B cell (primary cell): ENCODE data around the gene LARGE1. TPM values are rescaled to one million over a fixed set of nuclear protein-coding genes. Genes with fewer than 3 reads are reported as not detected.

Experiments used
- ATAC-seq: fragments of 200-7000 bp; cut with Tn5 transposase; one replicate; pipeline ENCODE4 v1.10.0; 2021; ENCODE audit warnings: low read depth, mild to moderate bottlenecking, moderate number of reproducible peaks, moderate library complexity
- CTCF ChIA-PET: fragments of 350-600 bp; sonication (Branson Sonifier 250); formaldehyde crosslinking; loops from one replicate; lab custom pipeline; 2021; ENCODE audit warnings: antibody characterized with exemption, inconsistent platforms; lab: Charles Lee
- POLR2A ChIA-PET: fragments of 350-600 bp; sonication (Branson Sonifier 250); formaldehyde crosslinking; loops from one replicate; lab custom pipeline; 2021; ENCODE audit warnings: antibody characterized with exemption; lab: Charles Lee
- DNase-seq: peaks from one replicate; pipeline ENCODE4 v3.0.0; 2013
- H2AFZ ChIP-seq: 2 replicates; pipeline ENCODE4 v1.6.1; 2012; ENCODE audit warnings: mild to moderate bottlenecking, low read depth, low read length; ENCODE audit not compliant: insufficient read depth, poor library complexity, severe bottlenecking
- H3K27ac ChIP-seq, 2 donors: 1 replicate in 1 of 2; 2 replicates in 1 of 2; pipeline ENCODE4 v1.5.1; 2012 to 2013; ENCODE audit warnings: low read length in 2 of 2, mild to moderate bottlenecking in 2 of 2, moderate library complexity in 1 of 2
- H3K27me3 ChIP-seq, 4 experiments: fragments of 200-600 bp in 1 of 4; sonication (generic) in 1 of 4; replicated peaks in 1 of 4; 1 replicate in 2 of 4; 2 replicates in 2 of 4; pipeline versions ENCODE4 v1.6.1 to v1.7.0; 2013 to 2016; ENCODE audit warnings: low read length in 3 of 4, mild to moderate bottlenecking in 2 of 4, mixed read lengths in 1 of 4, moderate library complexity in 1 of 4; ENCODE audit not compliant: insufficient read depth in 4 of 4, control insufficient read depth in 3 of 4; ENCODE audit errors: control extremely low read depth in 1 of 4
- H3K36me3 ChIP-seq, 2 experiments: replicated peaks in 1 of 2; 1 replicate in 1 of 2; 2 replicates in 1 of 2; pipeline versions ENCODE4 v1.6.1 to v1.7.1; 2013; ENCODE audit warnings: low read length in 1 of 2; ENCODE audit not compliant: insufficient read depth in 2 of 2, control insufficient read depth in 1 of 2; ENCODE audit errors: control extremely low read depth in 1 of 2, extremely low read depth in 1 of 2
- H3K4me1 ChIP-seq, 2 donors: fragments of 200-600 bp in 1 of 2; sonication (generic) in 1 of 2; 1 replicate in 1 of 2; 2 replicates in 1 of 2; pipeline versions ENCODE4 v1.5.1 to v1.6.1; 2013 to 2017; ENCODE audit warnings: low read length in 2 of 2; ENCODE audit not compliant: control insufficient read depth in 2 of 2, insufficient read depth in 2 of 2
- H3K4me2 ChIP-seq: replicated peaks from 2 replicates; pipeline ENCODE3; 2012; ENCODE audit warnings: mild to moderate bottlenecking, low read depth, low read length; ENCODE audit not compliant: poor library complexity, severe bottlenecking
- H3K4me3 ChIP-seq, 5 experiments: fragments of 200-600 bp in 1 of 5; sonication (generic) in 1 of 5; 1 replicate in 3 of 5; 2 replicates in 2 of 5; pipeline versions ENCODE4 v1.5.1 to v1.7.0; 2011 to 2016; ENCODE audit warnings: low read length in 4 of 5, mild to moderate bottlenecking in 4 of 5, low read depth in 2 of 5, control low read depth in 1 of 5, moderate library complexity in 1 of 5; ENCODE audit not compliant: insufficient read depth in 1 of 5; ENCODE audit errors: control extremely low read depth in 1 of 5, extremely low read depth in 1 of 5
- H3K79me2 ChIP-seq: fragments of 200-600 bp; sonication (generic); one replicate; pipeline ENCODE4 v1.6.0; 2016; ENCODE audit warnings: low read length; ENCODE audit not compliant: control insufficient read depth, insufficient read depth
- H3K9ac ChIP-seq: fragments of 200-600 bp; sonication (generic); 2 replicates; pipeline ENCODE4 v1.6.1; 2017; ENCODE audit warnings: mild to moderate bottlenecking, low read length, moderate library complexity
- H3K9me3 ChIP-seq, 3 donors: one replicate each; pipeline versions ENCODE4 v1.6.1 to v1.7.1; 2013; ENCODE audit warnings: low read length in 2 of 3; ENCODE audit not compliant: control insufficient read depth in 2 of 3, insufficient read depth in 1 of 3; ENCODE audit errors: control extremely low read depth in 1 of 3
- H4K20me1 ChIP-seq: 2 replicates; pipeline ENCODE4 v1.6.0; 2012; ENCODE audit warnings: mild to moderate bottlenecking, low read length; ENCODE audit not compliant: insufficient read depth, control insufficient read depth, poor library complexity, severe bottlenecking
- H3K27ac Mint-ChIP-seq: one replicate; pipeline ENCODE4 v1.8.0; 2021; ENCODE audit warnings: mixed read lengths
- H3K27me3 Mint-ChIP-seq: one replicate; pipeline ENCODE4 v1.8.0; 2021; ENCODE audit warnings: mixed read lengths
- H3K4me1 Mint-ChIP-seq: one replicate; pipeline ENCODE4 v1.8.0; 2021; ENCODE audit warnings: mixed read lengths
- H3K4me3 Mint-ChIP-seq: one replicate; pipeline ENCODE4 v1.8.0; 2021; ENCODE audit warnings: mixed read lengths
- H3K9me3 Mint-ChIP-seq: one replicate; pipeline ENCODE4 v1.8.0; 2022; ENCODE audit warnings: mixed read lengths; ENCODE audit not compliant: insufficient read depth
- CTCF ChIP-seq: fragments of 200-600 bp; IDR thresholded peaks from one replicate; pipeline ENCODE4 v1.8.0; 2022; ENCODE audit warnings: antibody characterized with exemption, mild to moderate bottlenecking
- EZH2 ChIP-seq: IDR thresholded peaks from 2 replicates; pipeline ENCODE4 v1.6.1; 2012; ENCODE audit warnings: borderline replicate concordance, low read depth, mild to moderate bottlenecking, moderate library complexity, low read length; ENCODE audit not compliant: insufficient read depth, poor library complexity, severe bottlenecking
- intact Hi-C: fragments of 100-400 bp; cut with micrococcal nuclease; formaldehyde crosslinking; loops from one replicate; pipeline ENCODE4 v1.10.0; 2022
- polyA plus RNA-seq: library from polyadenylated mRNA; depleted of rRNA; stranded (reverse); fragments of >200 nt; gene quantifications from 2 replicates; pipeline ENCODE4 v1.2.3, GENCODE V29; 2012
- total RNA-seq, 2 donors: library from RNA; stranded (reverse); fragments of 120-200 nt in 1 of 2; gene quantifications; 1 replicate in 1 of 2; 2 replicates in 1 of 2; pipeline versions ENCODE4 v1.2.3 to v1.2.4, GENCODE V29; 2013 to 2022

The LARGE1 gene
- total and polyA plus RNA-seq, 2 donors (not counting 1 experiment from before 2014, with no cell fraction given) = 20.7 to 82.0 TPM

- peaks cover 11% of the 10 kb centered on the region for H3K4me1 Mint-ChIP-seq
- ATAC-seq = no peak
These were observed 678.2 kb downstream of the LARGE1 start for GRCh38 chr22:33242078-33242477.

More at GRCh38 chr22:33242078-33242477, 678.2 kb downstream of the LARGE1 start:
- CTCF ChIA-PET = no interaction called here
- no peaks in the 10 kb centered on the region for H3K27me3 ChIP-seq
- intact Hi-C loops = no loop called here
- no peak overlapping the region for H3K4me2 ChIP-seq
- Mint-ChIP-seq H3K9me3 (peaks cover 2% of the 10 kb centered on the region), H3K4me3 (no peak overlapping the region), H3K27ac (no peak overlapping the region), H3K27me3 (no peaks in the 10 kb centered on the region)
- H3K79me2 ChIP-seq = no peaks in the 10 kb centered on the region
- DNase-seq = no peak
- no peak overlapping the region for H3K9ac ChIP-seq
- peaks cover 8 to 9% of the 10 kb centered on the region in 2 donors for H3K4me1 ChIP-seq
- TF ChIP-seq CTCF (no peak), EZH2 (no peak)
- H3K36me3 ChIP-seq = no peaks in the 10 kb centered on the region
- H3K9me3 ChIP-seq = peaks cover 0 to 10% (median 5%) of the 10 kb centered on the region in 3 donors
- H3K4me3 ChIP-seq = no peak overlapping the region
- H4K20me1 ChIP-seq = no peaks in the 10 kb centered on the region
- H2AFZ ChIP-seq = no peak overlapping the region
- no peak overlapping the region for H3K27ac ChIP-seq
- POLR2A ChIA-PET = no interaction called here
